HG03432 (cell line): ENCODE results near the gene NPHP4.
"Not testable (repeated sequence)": the region's sequence is repeated elsewhere in the genome, so short reads cannot be mapped to it uniquely, and the experiment has no call there.

Experiments used
- ATAC-seq: cut with Tn5 transposase; IDR thresholded peaks from one replicate; pipeline ENCODE4 v1.9.1; 2021; ENCODE audit warnings: mild to moderate bottlenecking, moderate library complexity; ENCODE audit not compliant: unreplicated experiment

The NPHP4 gene

GRCh38 chr1:5901841-5902240, 90.4 kb downstream of the NPHP4 start:
- ATAC-seq, result no peak

GRCh38 chr1:5901150-5901549, 91.1 kb downstream of the NPHP4 start:
- no peak for ATAC-seq

DNA sequence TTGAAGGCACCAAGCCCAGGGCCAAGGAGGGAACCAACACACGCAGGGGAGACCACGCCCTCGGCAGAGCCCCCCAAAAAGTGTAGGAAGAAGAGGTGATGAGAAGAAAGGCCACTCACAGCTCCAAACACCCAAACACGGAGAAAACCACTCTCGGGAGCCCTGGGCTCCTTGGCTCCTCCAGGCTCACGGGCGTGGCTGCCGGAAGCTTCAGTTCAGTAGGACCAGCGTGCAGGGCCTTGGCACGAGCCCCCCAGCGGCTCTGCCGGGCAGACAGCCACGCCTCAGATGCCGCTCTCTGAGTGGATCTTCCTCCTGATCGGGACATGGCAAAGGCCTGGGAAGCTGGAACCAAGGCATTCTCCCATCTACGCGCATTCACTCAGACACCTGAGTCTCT, 94.0 kb downstream of the NPHP4 start:
- no peak for ATAC-seq

DNA sequence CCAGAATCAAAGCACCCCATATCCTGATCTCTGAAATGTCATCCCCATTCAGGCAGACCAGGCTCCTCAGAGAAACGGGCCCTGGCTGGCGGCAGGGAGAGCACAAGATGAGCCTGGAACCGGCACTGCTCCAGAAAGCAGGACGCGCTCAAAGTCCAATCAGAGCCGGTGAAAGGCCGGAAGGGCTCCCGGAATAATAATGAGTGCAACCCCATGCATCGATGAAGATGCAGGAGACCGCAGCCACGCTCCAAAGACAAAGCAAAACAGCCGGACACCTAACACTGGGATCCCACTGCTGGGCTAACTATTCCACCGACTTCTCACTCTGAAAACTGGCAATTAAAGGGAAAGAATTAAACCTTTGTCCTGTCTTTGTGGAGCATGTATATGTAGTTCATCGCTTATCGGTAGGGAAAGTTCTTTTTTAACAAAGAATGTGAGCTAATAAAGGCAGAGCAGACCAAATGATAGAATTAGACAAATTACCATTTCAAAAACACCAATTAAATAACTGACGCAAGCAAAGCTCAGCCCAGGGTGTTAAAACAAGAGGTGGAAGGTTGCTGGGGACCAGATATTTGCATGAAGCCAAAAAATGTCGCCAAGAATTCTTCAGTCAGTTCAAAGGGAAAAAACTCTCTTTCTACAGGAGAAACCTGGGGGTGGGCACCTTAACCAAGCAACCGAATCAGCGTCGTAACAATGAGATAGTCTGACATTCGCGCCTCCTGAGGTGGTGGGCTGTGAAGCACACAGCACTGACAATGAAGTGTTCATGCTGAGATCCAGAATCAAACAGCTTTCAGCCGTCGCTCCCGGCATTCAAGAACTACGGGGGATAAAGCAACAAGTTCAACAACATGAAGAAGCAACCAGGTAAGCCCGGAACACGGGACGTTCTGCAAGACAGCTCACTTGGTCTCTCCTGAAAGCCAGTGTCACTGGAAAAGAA, 95.2 kb downstream of the NPHP4 start:
- ATAC-seq, result no peak

GRCh38 chr1:5895446-5896406, 96.5 kb downstream of the NPHP4 start:
- ATAC-seq, result no peak

DNA sequence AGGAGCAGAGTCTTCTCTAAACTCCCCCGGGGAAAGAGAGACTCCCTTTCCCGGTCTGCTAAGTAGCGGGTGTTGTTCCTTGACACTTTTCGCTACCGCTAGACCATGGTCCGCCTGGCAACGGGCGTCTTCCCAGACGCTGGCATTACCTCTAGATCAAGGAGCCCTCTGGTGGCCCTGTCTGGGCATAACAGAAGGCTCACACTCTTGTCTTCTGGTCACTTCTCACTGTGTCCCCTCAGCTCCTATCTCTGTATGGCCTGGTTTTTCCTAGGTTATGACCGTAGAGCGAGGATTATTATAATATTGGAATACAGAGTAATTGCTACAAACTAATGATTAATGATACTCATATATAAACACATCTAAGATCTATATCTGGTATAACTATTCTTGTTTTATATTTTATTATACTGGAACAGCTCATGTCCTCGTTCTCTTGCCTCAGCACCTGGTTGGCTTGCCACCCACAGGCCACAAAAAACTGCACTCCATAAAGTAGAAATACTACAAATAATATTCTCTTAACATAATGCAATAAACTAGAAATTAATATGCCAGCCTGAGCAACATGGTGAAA, 98.4 kb downstream of the NPHP4 start:
- ATAC-seq, result not testable (repeated sequence)

DNA sequence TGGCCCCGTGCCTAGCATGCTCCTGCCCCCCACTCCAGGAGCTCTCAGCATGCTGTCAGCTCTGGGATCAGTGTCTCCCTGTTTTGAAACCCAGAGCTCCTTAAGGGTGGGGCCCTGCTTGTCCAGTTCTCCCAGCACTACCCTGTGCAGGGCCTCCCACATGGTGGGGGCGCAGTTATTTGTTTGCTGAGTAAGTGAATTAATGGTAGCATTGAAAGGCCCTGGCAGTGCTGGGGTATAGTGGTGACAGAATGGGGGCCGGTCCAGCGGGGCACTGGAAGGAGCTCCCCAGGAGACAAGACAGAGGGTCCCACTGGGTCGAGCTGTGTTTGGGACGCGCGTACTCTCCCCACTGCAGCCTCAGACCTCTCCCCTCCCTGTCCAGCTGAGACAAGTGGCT, 99.9 kb downstream of the NPHP4 start:
- no peak for ATAC-seq

DNA sequence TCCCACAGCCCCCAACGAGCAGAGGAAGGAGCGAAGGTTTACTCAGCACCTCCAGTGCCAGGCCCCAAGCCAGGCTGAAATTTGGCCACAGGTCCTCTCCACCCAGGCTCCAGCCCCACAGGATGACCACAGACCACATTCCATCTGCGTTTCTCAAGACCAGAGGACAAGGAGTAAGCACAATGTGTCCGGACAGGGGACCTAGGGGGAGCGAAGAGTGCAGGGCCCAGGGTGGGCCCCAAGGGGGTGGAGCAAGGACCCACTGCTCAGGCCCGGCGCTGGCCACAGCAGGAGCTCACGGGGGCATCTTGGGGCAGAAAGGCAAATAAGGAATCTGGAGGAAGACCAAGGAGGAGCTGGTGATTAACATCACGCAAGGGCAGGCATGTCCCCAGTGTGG, 100.5 kb downstream of the NPHP4 start:
- no peak for ATAC-seq

- no peak for ATAC-seq
These were observed 101.1 kb downstream of the NPHP4 start for GRCh38 chr1:5891137-5891536.

DNA sequence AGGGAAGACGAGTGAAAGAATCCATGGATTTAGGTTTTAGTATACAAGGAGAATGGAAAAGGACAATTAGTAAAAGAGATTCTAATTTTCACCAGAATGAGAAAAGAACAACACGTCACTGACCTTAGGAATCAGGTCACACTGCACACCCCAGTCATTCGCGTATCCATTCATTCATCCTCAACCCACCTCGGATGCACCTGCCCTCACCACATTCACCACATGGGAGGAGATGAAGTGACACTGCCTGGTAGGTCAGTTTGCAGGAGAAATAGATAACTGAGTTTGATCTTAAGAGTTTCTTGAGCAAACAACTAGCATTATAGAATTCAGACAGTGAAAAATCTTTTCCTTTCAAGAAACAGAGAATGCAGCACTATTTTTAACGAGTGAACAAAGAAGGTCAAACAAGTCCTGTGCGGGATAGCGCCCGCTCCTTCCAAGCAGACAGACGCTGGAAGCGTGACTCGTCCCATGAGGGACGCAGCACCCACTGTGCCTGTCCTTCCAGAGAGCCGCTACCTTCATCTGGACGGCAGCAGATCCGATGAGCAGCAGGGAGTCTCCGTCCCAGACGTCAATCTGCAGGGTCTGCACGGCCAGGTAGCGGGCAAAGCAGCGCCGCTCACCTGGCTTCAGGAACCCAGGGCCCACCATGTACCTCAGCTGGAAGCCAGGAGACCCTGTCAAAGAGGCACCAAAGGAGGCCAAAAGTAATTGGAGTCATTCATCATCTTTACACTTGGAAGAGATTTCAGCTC, 101.7 kb downstream of the NPHP4 start:
- no peak for ATAC-seq

DNA sequence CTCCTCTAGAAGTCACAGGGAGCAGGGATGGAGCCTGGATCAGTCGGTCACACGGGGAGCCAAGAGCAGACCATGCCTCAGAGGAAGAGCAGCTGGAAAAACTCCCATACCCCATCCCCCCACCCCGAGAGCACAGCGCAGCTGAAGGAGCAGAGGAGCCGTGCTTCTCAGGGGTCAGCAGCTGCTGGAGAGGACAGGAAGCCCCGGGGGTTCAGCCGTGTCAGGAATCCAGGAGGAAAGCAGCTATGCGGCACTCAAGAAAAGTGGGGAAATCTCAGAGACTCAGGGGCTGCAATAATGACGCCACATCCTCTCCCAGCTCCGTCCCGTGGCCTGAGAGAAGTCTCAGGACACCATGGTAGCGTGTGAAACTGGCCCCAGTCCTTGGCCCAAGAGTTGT, 102.3 kb downstream of the NPHP4 start:
- ATAC-seq, result no peak

GRCh38 chr1:5889462-5889861, 102.8 kb downstream of the NPHP4 start:
- ATAC-seq, result no peak

DNA sequence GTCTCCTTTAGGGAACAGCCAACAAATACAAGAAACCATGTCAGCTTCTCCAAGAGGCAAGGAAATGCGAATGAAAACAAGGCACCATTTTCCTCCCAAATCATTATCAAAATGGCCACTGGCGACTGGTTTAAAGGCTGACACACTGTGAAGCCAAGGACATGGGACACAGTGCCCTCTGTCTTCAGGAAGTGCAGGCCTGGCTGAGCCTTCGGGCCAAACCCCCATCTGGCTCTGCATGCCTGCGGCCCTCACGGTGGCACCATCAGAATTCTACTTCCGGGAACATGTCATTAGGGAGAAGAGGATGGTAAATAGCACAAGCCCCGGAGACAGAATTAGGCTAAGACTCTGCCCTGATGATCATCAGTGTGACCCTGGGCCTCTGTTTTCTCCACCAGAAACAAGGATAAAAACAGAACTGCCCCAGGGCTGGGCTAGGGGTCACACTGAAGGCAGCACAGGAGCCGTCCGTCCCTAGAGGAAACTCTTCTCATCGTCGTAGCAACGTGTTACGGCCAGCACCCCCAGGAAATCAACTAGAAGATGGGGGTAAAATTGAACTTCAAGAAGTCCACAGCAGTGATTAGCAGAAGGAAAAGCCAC, 103.5 kb downstream of the NPHP4 start:
- no peak for ATAC-seq

GRCh38 chr1:5887971-5888361, 104.3 kb downstream of the NPHP4 start:
- no peak for ATAC-seq

- no peak for ATAC-seq
These were observed 104.8 kb downstream of the NPHP4 start for GRCh38 chr1:5887349-5887970.

DNA sequence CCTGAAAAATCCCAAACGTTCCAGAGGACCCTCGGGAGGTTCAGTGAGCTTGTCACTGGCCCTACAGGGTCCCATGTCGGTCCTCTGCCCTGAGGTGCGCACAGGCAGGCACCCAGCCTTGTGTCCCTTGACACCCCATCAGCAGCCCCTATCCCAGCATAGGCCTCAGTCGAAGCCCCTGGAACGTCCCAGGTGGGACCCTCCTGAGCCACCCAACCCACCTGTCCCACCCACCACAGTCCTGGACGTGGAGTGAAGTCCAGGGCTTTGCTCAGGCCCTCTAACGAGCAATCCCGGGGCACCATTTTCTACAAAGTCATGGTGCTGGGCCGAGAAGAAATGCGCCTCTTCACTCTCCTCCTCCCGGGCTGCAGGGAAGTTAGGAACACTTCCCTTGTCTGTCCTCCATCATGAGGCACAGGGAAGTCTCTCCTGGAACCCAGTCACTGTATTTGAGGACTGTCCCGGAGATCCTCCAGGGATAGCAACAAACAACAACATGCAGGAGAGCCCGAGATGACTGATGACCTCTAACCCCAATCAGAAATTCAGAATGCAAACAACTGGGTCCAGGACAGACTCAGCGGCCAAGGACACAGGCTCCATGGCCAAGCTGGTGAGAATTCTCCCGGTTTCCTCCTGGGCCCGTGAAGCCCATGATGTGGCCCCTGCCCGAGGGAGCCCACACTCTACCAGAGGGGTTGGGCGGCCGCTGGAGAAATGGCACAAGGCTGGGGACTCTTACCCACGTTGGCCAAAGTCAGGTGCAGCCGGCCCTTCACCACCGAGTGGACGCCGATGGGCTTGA, 105.5 kb downstream of the NPHP4 start:
- no peak for ATAC-seq

DNA sequence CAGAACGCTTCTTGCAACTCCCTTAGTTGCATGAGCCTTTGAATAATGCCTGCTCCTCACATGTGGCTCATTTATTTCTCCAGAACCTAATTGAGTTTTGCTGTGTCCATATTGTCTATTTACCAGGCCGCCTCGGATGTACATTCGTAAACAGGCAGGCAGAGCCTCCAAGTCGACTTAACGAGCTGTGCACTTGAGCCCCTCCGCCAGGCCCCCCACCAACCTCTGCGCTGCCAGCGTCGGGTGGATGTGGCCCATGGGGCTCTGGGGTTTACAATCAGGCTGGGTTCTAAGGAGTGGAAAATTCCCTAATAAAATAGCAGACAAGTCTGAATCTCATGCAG, 106.1 kb downstream of the NPHP4 start:
- no peak for ATAC-seq

DNA sequence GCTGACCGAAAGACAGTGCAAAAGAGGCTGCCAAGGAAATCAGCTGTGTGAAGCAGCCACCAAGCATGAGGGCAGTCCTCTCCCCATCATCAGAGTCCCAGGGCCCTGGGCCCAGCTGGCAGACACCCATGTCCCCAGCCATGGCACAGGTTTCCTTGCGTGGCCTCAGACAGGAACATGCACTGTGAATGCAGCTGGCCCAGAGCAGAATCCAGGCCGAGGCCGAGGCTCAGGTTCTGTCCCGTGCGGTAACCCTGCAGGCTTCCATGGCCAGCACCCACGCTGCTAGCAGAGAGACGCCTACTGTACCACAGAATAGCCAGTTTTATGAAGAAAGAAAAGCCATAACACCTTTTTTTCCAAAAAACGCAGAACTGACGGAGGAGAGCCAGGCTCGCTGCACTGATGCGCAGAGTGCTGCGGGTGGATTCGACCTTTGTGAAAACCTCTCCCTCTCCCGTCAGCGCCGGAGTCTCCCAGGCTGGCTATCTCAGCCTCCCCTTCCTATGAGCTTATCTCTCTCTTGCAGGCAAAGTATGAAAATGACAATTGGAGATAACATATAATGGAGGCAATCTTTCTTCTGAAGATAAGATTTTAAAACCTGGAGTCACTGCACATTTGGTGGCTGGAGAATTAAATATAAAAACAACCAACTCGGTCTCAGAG, 106.6 kb downstream of the NPHP4 start:
- ATAC-seq, result no peak
